ENCODE measurements around the gene ESPNL.

The ESPNL gene

GRCh38 chr2:238158018-238158508 is 57.9 kb downstream of the ESPNL start:
- no CpG with 5 or more reads among the region's 21 CpGs for WGBS (ENCODE audit: extremely low coverage, insufficient coverage, insufficient read length)
- Histone ChIP-seq H3K9me3 (ENCODE audit: insufficient read depth, low read depth, low read length) (peaks cover 6% of the 10 kb centered on the region), H3K9ac (ENCODE audit: low read length) (no peak overlapping the region)

DNA sequence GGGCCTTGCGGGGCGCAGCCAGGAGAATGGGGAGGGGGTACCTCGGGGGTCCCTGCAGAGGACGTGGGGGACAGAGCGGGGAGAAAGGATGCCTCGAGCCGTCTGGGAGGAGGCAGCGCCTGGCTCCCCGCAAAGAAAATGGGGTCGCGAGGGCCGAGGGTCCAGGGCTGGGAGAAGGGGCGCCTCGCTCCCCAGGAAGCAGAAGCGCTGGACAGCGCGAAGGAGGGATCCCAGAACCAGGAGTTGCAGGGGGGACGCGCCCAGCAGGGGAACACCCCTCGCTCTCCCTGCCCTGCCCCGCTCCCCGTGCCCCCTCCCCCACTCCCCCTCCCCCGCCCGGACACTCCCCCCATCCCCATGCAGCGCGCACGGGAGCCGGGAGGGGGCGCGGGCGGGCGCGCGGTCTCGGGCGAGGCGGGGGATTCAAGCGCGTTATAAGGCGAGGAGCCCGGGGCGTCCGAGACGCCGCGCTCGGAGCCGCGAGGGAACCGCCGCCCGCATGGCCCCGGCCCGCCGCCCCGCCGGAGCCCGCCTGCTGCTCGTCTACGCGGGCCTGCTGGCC is 58.5 kb downstream of the ESPNL start, which contains the start of gene ERFE:
TSS of gene ERFE (plus strand) at position 462 of the 562 bp plus-strand sequence. CDS start at position 500, 38 bp downstream.
- H3K27me3 ChIP-seq (ENCODE audit: insufficient read depth, low read length) = peaks cover 30% of the 10 kb centered on the region
- H4K91ac ChIP-seq (ENCODE audit: low read depth, low read length) = no peak within 1 kb of the TSS
- H3K27ac ChIP-seq (ENCODE audit: low read depth, low read length) = no peak within 1 kb of the TSS
- peaks cover 6% of the 10 kb centered on the region for H3K9me3 ChIP-seq (ENCODE audit: insufficient read depth, low read depth, low read length)
- peak in 1 of 2 donors; percentile 59 for DNase-seq
- no peak within 1 kb of the TSS for H4K8ac ChIP-seq (ENCODE audit: low read depth, low read length)
- H3K14ac ChIP-seq (ENCODE audit: low read length) = no peak within 1 kb of the TSS
- H3K79me2 ChIP-seq (ENCODE audit: control insufficient read depth, insufficient read depth, low read length, poor library complexity) = no peaks in the 10 kb centered on the region
- H2BK5ac ChIP-seq (ENCODE audit: low read depth, low read length, poor library complexity) = no peak within 1 kb of the TSS
- no peak within 1 kb of the TSS for H3K18ac ChIP-seq (ENCODE audit: low read length)
- no peak within 1 kb of the TSS for H3K9ac ChIP-seq (ENCODE audit: low read length)
- no CpG with 5 or more reads among the region's 61 CpGs for WGBS (ENCODE audit: extremely low coverage, insufficient coverage, insufficient read length)
- no peak within 1 kb of the TSS for H2AK5ac ChIP-seq (ENCODE audit: low read length)
- no peak within 1 kb of the TSS for H3K4ac ChIP-seq (ENCODE audit: low read depth, low read length)
- H3K79me1 ChIP-seq (ENCODE audit: low read length) = no peaks in the 10 kb centered on the region
- no peak within 1 kb of the TSS for H3K4me3 ChIP-seq (ENCODE audit: low read depth, low read length)
- no peaks in the 10 kb centered on the region for H3K36me3 ChIP-seq (ENCODE audit: control insufficient read depth in 1 of 2, insufficient read depth in 2 of 2, low read length in 2 of 2)
- H2BK12ac ChIP-seq (ENCODE audit: low read length) = no peak within 1 kb of the TSS
- peaks cover 1 to 2% of the 10 kb centered on the region in 2 experiments for H3K4me1 ChIP-seq (ENCODE audit: control insufficient read depth in 1 of 2, insufficient read depth in 2 of 2, low read length in 2 of 2)
- peak within 1 kb of the TSS; percentile 68 for H3K4me2 ChIP-seq (ENCODE audit: low read length)
- no peak within 1 kb of the TSS for H3K23ac ChIP-seq (ENCODE audit: low read length)
- H4K12ac ChIP-seq (ENCODE audit: low read depth, low read length) = no peak within 1 kb of the TSS
- no peak within 1 kb of the TSS for H2AFZ ChIP-seq (ENCODE audit: insufficient read depth, low read length, poor library complexity)
- H2BK120ac ChIP-seq (ENCODE audit: insufficient read depth, low read length, poor library complexity) = no peak within 1 kb of the TSS

More at GRCh38 chr2:238158018-238158508, 57.9 kb downstream of the ESPNL start:
- Histone ChIP-seq H3K18ac (ENCODE audit: low read length) (no peak overlapping the region), H3K36me3 (ENCODE audit: control insufficient read depth in 1 of 2, insufficient read depth in 2 of 2, low read length in 2 of 2) (no peaks in the 10 kb centered on the region), H2BK12ac (ENCODE audit: low read length) (no peak overlapping the region), H3K4me2 (ENCODE audit: low read length) (no peak overlapping the region), H3K4me1 (ENCODE audit: control insufficient read depth in 1 of 2, insufficient read depth in 2 of 2, low read length in 2 of 2) (peaks cover 1 to 2% of the 10 kb centered on the region in 2 experiments), H3K4me3 (ENCODE audit: low read depth, low read length) (no peak overlapping the region), H3K4ac (ENCODE audit: low read depth, low read length) (no peak overlapping the region), H3K79me1 (ENCODE audit: low read length) (no peaks in the 10 kb centered on the region), H3K27ac (ENCODE audit: low read depth, low read length) (no peak overlapping the region), H2AFZ (ENCODE audit: insufficient read depth, low read length, poor library complexity) (no peak overlapping the region), H4K8ac (ENCODE audit: low read depth, low read length) (no peak overlapping the region), H4K12ac (ENCODE audit: low read depth, low read length) (no peak overlapping the region), H2AK5ac (ENCODE audit: low read length) (no peak overlapping the region), H3K79me2 (ENCODE audit: control insufficient read depth, insufficient read depth, low read length, poor library complexity) (no peaks in the 10 kb centered on the region), H3K23ac (ENCODE audit: low read length) (no peak overlapping the region), H2BK120ac (ENCODE audit: insufficient read depth, low read length, poor library complexity) (no peak overlapping the region), H3K27me3 (ENCODE audit: insufficient read depth, low read length) (peaks cover 24% of the 10 kb centered on the region), H2BK5ac (ENCODE audit: low read depth, low read length, poor library complexity) (no peak overlapping the region), H4K91ac (ENCODE audit: low read depth, low read length) (no peak overlapping the region), H3K14ac (ENCODE audit: low read length) (no peak overlapping the region)
- no peak for DNase-seq

DNA sequence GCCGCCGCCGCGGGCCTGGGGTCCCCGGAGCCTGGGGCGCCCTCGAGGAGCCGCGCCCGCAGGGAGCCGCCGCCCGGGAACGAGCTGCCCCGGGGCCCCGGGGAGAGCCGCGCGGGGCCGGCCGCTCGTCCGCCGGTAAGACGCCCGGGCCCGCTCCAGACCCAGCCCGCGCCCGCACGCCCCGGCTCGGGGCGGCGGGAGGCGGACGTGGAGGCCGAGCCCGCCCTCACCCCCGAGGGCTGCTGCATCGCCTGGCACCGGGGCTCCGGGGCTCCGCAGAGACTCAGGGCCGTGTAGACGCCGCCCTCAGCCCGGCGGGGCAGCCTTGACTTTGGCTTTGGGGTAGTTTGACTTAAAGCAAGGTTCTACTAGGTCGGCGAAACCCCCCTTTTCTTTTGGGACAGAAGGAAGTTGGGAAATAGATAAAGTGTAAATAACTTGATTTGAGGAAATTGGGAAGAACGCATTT is 59.0 kb downstream of the ESPNL start:
- H2BK12ac ChIP-seq (ENCODE audit: low read length) = no peak overlapping the region
- no peak overlapping the region for H3K14ac ChIP-seq (ENCODE audit: low read length)
- no peaks in the 10 kb centered on the region for H3K36me3 ChIP-seq (ENCODE audit: control insufficient read depth in 1 of 2, insufficient read depth in 2 of 2, low read length in 2 of 2)
- no peak overlapping the region for H3K18ac ChIP-seq (ENCODE audit: low read length)
- H4K8ac ChIP-seq (ENCODE audit: low read depth, low read length) = no peak overlapping the region
- H3K27ac ChIP-seq (ENCODE audit: low read depth, low read length) = no peak overlapping the region
- H3K4me3 ChIP-seq (ENCODE audit: low read depth, low read length) = no peak overlapping the region
- WGBS (ENCODE audit: extremely low coverage, insufficient coverage, insufficient read length) = 86% methylated on average over 1 of the region's 52 CpGs
- no peak overlapping the region for H2BK120ac ChIP-seq (ENCODE audit: insufficient read depth, low read length, poor library complexity)
- peak overlapping the region; percentile 68 for H3K4me2 ChIP-seq (ENCODE audit: low read length)
- H2BK5ac ChIP-seq (ENCODE audit: low read depth, low read length, poor library complexity) = no peak overlapping the region
- H3K9ac ChIP-seq (ENCODE audit: low read length) = no peak overlapping the region
- no peak overlapping the region for H3K23ac ChIP-seq (ENCODE audit: low read length)
- H3K4ac ChIP-seq (ENCODE audit: low read depth, low read length) = no peak overlapping the region
- peak in 1 of 2 donors; percentile 27 for DNase-seq
- no peaks in the 10 kb centered on the region for H3K79me1 ChIP-seq (ENCODE audit: low read length)
- H2AK5ac ChIP-seq (ENCODE audit: low read length) = no peak overlapping the region
- peaks cover 35% of the 10 kb centered on the region for H3K27me3 ChIP-seq (ENCODE audit: insufficient read depth, low read length)
- H3K79me2 ChIP-seq (ENCODE audit: control insufficient read depth, insufficient read depth, low read length, poor library complexity) = no peaks in the 10 kb centered on the region
- no peak overlapping the region for H4K12ac ChIP-seq (ENCODE audit: low read depth, low read length)
- peaks cover 1 to 5% of the 10 kb centered on the region in 2 experiments for H3K4me1 ChIP-seq (ENCODE audit: control insufficient read depth in 1 of 2, insufficient read depth in 2 of 2, low read length in 2 of 2)
- H3K9me3 ChIP-seq (ENCODE audit: insufficient read depth, low read depth, low read length) = peaks cover 7% of the 10 kb centered on the region
- H4K91ac ChIP-seq (ENCODE audit: low read depth, low read length) = no peak overlapping the region
- no peak overlapping the region for H2AFZ ChIP-seq (ENCODE audit: insufficient read depth, low read length, poor library complexity)

- DNase-seq = no peak
- no peak overlapping the region for H3K27ac ChIP-seq (ENCODE audit: low read depth, low read length)
Measured at GRCh38 chr2:238159661-238160205, 59.6 kb downstream of the ESPNL start.

More at GRCh38 chr2:238159661-238160205, 59.6 kb downstream of the ESPNL start:
- H3K79me2 ChIP-seq (ENCODE audit: control insufficient read depth, insufficient read depth, low read length, poor library complexity) = no peaks in the 10 kb centered on the region
- no peak overlapping the region for H2BK120ac ChIP-seq (ENCODE audit: insufficient read depth, low read length, poor library complexity)
- H3K23ac ChIP-seq (ENCODE audit: low read length) = no peak overlapping the region
- H2BK5ac ChIP-seq (ENCODE audit: low read depth, low read length, poor library complexity) = no peak overlapping the region
- no peak overlapping the region for H2BK12ac ChIP-seq (ENCODE audit: low read length)
- no peaks in the 10 kb centered on the region for H3K36me3 ChIP-seq (ENCODE audit: control insufficient read depth in 1 of 2, insufficient read depth in 2 of 2, low read length in 2 of 2)
- no CpG with 5 or more reads among the region's 10 CpGs for WGBS (ENCODE audit: extremely low coverage, insufficient coverage, insufficient read length)
- no peak overlapping the region for H4K8ac ChIP-seq (ENCODE audit: low read depth, low read length)
- H4K91ac ChIP-seq (ENCODE audit: low read depth, low read length) = no peak overlapping the region
- no peak overlapping the region for H4K12ac ChIP-seq (ENCODE audit: low read depth, low read length)
- peaks cover 37% of the 10 kb centered on the region for H3K27me3 ChIP-seq (ENCODE audit: insufficient read depth, low read length)
- H3K9ac ChIP-seq (ENCODE audit: low read length) = no peak overlapping the region
- no peak overlapping the region for H3K4me3 ChIP-seq (ENCODE audit: low read depth, low read length)
- no peak overlapping the region for H3K4me2 ChIP-seq (ENCODE audit: low read length)
- no peak overlapping the region for H2AK5ac ChIP-seq (ENCODE audit: low read length)
- peaks cover 7% of the 10 kb centered on the region for H3K9me3 ChIP-seq (ENCODE audit: insufficient read depth, low read depth, low read length)
- no peak overlapping the region for H3K4ac ChIP-seq (ENCODE audit: low read depth, low read length)
- no peaks in the 10 kb centered on the region for H3K79me1 ChIP-seq (ENCODE audit: low read length)
- H3K4me1 ChIP-seq (ENCODE audit: control insufficient read depth in 1 of 2, insufficient read depth in 2 of 2, low read length in 2 of 2) = peaks cover 1 to 5% of the 10 kb centered on the region in 2 experiments
- no peak overlapping the region for H2AFZ ChIP-seq (ENCODE audit: insufficient read depth, low read length, poor library complexity)
- no peak overlapping the region for H3K14ac ChIP-seq (ENCODE audit: low read length)
- H3K18ac ChIP-seq (ENCODE audit: low read length) = no peak overlapping the region

All from trophoblast cell (in vitro differentiated cells and primary cell).